Activated B cell treated with CpG ODN at 0.5 μM for 24 hours (primary cell): ENCODE data around the gene OXNAD1. TPM values are rescaled to one million over a fixed set of nuclear protein-coding genes. Genes with fewer than 3 reads are reported as not detected.

Experiments used
- ATAC-seq: fragments of 200-7000 bp; cut with Tn5 transposase; one replicate; pipeline ENCODE4 v1.10.0; 2021; ENCODE audit warnings: low read depth, mild to moderate bottlenecking, moderate library complexity
- CTCF ChIA-PET: fragments of 350-600 bp; sonication (Branson Sonifier 250); formaldehyde crosslinking; loops from one replicate; lab custom pipeline; 2021; ENCODE audit warnings: antibody characterized with exemption; lab: Charles Lee
- POLR2A ChIA-PET: fragments of 350-600 bp; sonication (Branson Sonifier 250); formaldehyde crosslinking; loops from one replicate; lab custom pipeline; 2021; ENCODE audit warnings: antibody characterized with exemption; lab: Charles Lee
- DNase-seq: peaks from one replicate; pipeline ENCODE4 v3.0.0; 2022
- H3K27ac Mint-ChIP-seq: one replicate; pipeline ENCODE4 v1.8.0; 2020; ENCODE audit warnings: mixed read lengths
- H3K27me3 Mint-ChIP-seq: one replicate; pipeline ENCODE4 v1.8.0; 2021; ENCODE audit warnings: mixed read lengths
- H3K36me3 Mint-ChIP-seq: one replicate; pipeline ENCODE4 v1.8.0; 2021; ENCODE audit warnings: low read depth, mixed read lengths
- H3K4me1 Mint-ChIP-seq: one replicate; pipeline ENCODE4 v1.8.0; 2021; ENCODE audit warnings: mixed read lengths
- H3K4me3 Mint-ChIP-seq: one replicate; pipeline ENCODE4 v1.8.0; 2020; ENCODE audit warnings: mild to moderate bottlenecking, mixed read lengths
- H3K9me3 Mint-ChIP-seq: one replicate; pipeline ENCODE4 v1.8.0; 2020; ENCODE audit warnings: mixed read lengths
- CTCF ChIP-seq: fragments of 200-600 bp; IDR thresholded peaks from one replicate; pipeline ENCODE4 v1.8.0; 2022; ENCODE audit warnings: antibody characterized with exemption, mild to moderate bottlenecking
- intact Hi-C: fragments of 100-400 bp; cut with micrococcal nuclease; formaldehyde crosslinking; loops from one replicate; pipeline ENCODE4 v1.15.1; 2024
- total RNA-seq: library from RNA; stranded (reverse); gene quantifications from 2 replicates; pipeline ENCODE4 v1.2.3, GENCODE V29; 2022

The OXNAD1 gene
- total RNA-seq, 1 donor from 2014 or later = 8.7 TPM

- no peaks in the 10 kb centered on the region for H3K9me3 Mint-ChIP-seq
- DNase-seq = no peak
- no peak for TF ChIP-seq CTCF
- CTCF ChIA-PET = interaction anchor here (1.0 kb wide), 1 partner anchor 191 kb away, joined by 3 read pairs; no protein-coding TSS in a partner anchor
- no peaks in the 10 kb centered on the region for H3K4me1 Mint-ChIP-seq
- H3K27ac Mint-ChIP-seq = no peak overlapping the region
- intact Hi-C loops = no loop called here
- H3K4me3 Mint-ChIP-seq = no peak overlapping the region
- ATAC-seq = no peak
- POLR2A ChIA-PET = no interaction called here
- H3K27me3 Mint-ChIP-seq = peaks cover 3% of the 10 kb centered on the region
- H3K36me3 Mint-ChIP-seq = no peaks in the 10 kb centered on the region
Measured at GRCh38 chr3:16240229-16241023, 24.6 kb upstream of the OXNAD1 start.

GRCh38 chr3:16241225-16241624 is 23.8 kb upstream of the OXNAD1 start:
- no peak for TF ChIP-seq CTCF
- Mint-ChIP-seq H3K4me1 (no peaks in the 10 kb centered on the region), H3K9me3 (no peaks in the 10 kb centered on the region), H3K4me3 (no peak overlapping the region), H3K36me3 (no peaks in the 10 kb centered on the region), H3K27ac (no peak overlapping the region), H3K27me3 (peaks cover 3% of the 10 kb centered on the region)
- intact Hi-C loops = no loop called here
- DNase-seq = no peak
- no peak for ATAC-seq
- ChIA-PET CTCF (interaction anchor here (1.0 kb wide), 1 partner anchor 192 kb away, joined by 3 read pairs; no protein-coding TSS in a partner anchor), POLR2A (no interaction called here)

- DNase-seq (no peak), ATAC-seq (no peak)
- no peaks in the 10 kb centered on the region for H3K36me3 Mint-ChIP-seq
- H3K27ac Mint-ChIP-seq = no peak overlapping the region
- TF ChIP-seq CTCF = no peak
- H3K4me3 Mint-ChIP-seq = no peak overlapping the region
- H3K9me3 Mint-ChIP-seq = no peaks in the 10 kb centered on the region
- ChIA-PET CTCF (no interaction called here), POLR2A (no interaction called here)
- peaks cover 3% of the 10 kb centered on the region for H3K27me3 Mint-ChIP-seq
- peaks cover 3% of the 10 kb centered on the region for H3K4me1 Mint-ChIP-seq
- intact Hi-C loops = no loop called here
Measured at GRCh38 chr3:16242177-16242576, 22.8 kb upstream of the OXNAD1 start.

GRCh38 chr3:16243706-16244490 is 21.1 kb upstream of the OXNAD1 start:
- Mint-ChIP-seq H3K9me3 (no peaks in the 10 kb centered on the region), H3K36me3 (no peaks in the 10 kb centered on the region), H3K4me3 (no peak overlapping the region), H3K4me1 (peaks cover 13% of the 10 kb centered on the region), H3K27ac (no peak overlapping the region), H3K27me3 (peaks cover 7% of the 10 kb centered on the region)
- DNase-seq = no peak
- ChIA-PET POLR2A (no interaction called here), CTCF (interaction anchor here (1.0 kb wide), 1 partner anchor 1042 kb away, joined by 3 read pairs; no protein-coding TSS in a partner anchor)
- TF ChIP-seq CTCF = no peak
- ATAC-seq = no peak
- intact Hi-C loops = no loop called here

- H3K27me3 Mint-ChIP-seq = peaks cover 7% of the 10 kb centered on the region
- TF ChIP-seq CTCF = no peak
- POLR2A ChIA-PET = no interaction called here
Measured at GRCh38 chr3:16245609-16246008, 19.4 kb upstream of the OXNAD1 start.

More at GRCh38 chr3:16245609-16246008, 19.4 kb upstream of the OXNAD1 start:
- Mint-ChIP-seq H3K4me3 (no peak overlapping the region), H3K36me3 (no peaks in the 10 kb centered on the region), H3K27ac (no peak overlapping the region), H3K9me3 (no peaks in the 10 kb centered on the region), H3K4me1 (peaks cover 13% of the 10 kb centered on the region)
- intact Hi-C loops = loop anchor here (5.0 kb wide), 1 partner anchor 1138 kb away; no protein-coding TSS in a partner anchor
- CTCF ChIA-PET = interaction anchor here (0.7 to 1.0 kb wide), 2 partner anchors 196 to 430 kb away, joined by 3 to 4 read pairs; no protein-coding TSS in a partner anchor
- ATAC-seq (no peak), DNase-seq (no peak)
